Karpas-422 (cell line): ENCODE results near the gene PRM3. TPM values are rescaled to one million over a fixed set of nuclear protein-coding genes. Genes with fewer than 3 reads are reported as not detected.

Experiments used
- DNase-seq: peaks from one replicate; pipeline ENCODE4 v3.0.0-alpha.2; 2015
- H2AFZ ChIP-seq: fragments of 200-600 bp; sonication (generic); 2 replicates; pipeline ENCODE4 v1.6.1; 2014; ENCODE audit warnings: antibody characterized with exemption, low read length, mixed read lengths
- H3K27ac ChIP-seq: fragments of 200-600 bp; sonication (generic); 2 replicates; pipeline ENCODE4 v1.5.1; 2014; ENCODE audit warnings: mild to moderate bottlenecking, low read length, moderate library complexity
- H3K27me3 ChIP-seq: fragments of 200-600 bp; sonication (generic); 2 replicates; pipeline ENCODE4 v1.6.1; 2014; ENCODE audit warnings: low read length, mixed read lengths
- H3K36me3 ChIP-seq: fragments of 200-600 bp; sonication (generic); 2 replicates; pipeline ENCODE4 v1.6.1; 2014; ENCODE audit warnings: low read length, mixed read lengths; ENCODE audit not compliant: insufficient read depth
- H3K4me1 ChIP-seq: fragments of 200-600 bp; sonication (generic); 2 replicates; pipeline ENCODE4 v1.6.1; 2014; ENCODE audit warnings: mild to moderate bottlenecking, low read length, mixed read lengths
- H3K4me2 ChIP-seq: fragments of 200-600 bp; sonication (generic); 2 replicates; pipeline ENCODE4 v1.6.1; 2014; ENCODE audit warnings: low read length, low read depth, mild to moderate bottlenecking; ENCODE audit not compliant: poor library complexity, severe bottlenecking
- H3K4me3 ChIP-seq: fragments of 200-600 bp; sonication (generic); 2 replicates; pipeline ENCODE4 v1.5.1; 2014; ENCODE audit warnings: mild to moderate bottlenecking, antibody characterized with exemption, low read length, mixed read lengths
- H3K79me2 ChIP-seq: fragments of 200-600 bp; sonication (generic); 2 replicates; pipeline ENCODE4 v1.6.1; 2014; ENCODE audit warnings: mild to moderate bottlenecking, low read length, mixed read lengths
- H3K9ac ChIP-seq: fragments of 200-600 bp; sonication (generic); 2 replicates; pipeline ENCODE4 v1.6.0; 2014; ENCODE audit warnings: low read length
- H3K9me2 ChIP-seq: fragments of 200-600 bp; sonication (generic), shearing (Covaris generic); replicated peaks from 2 replicates; pipeline ENCODE4 v1.6.0; 2014; ENCODE audit warnings: mild to moderate bottlenecking, low read length, moderate library complexity; ENCODE audit not compliant: insufficient read depth
- H3K9me3 ChIP-seq: fragments of 300-700, 200-600 bp; sonication (generic); 2 replicates; pipeline ENCODE4 v1.6.1; 2014; ENCODE audit warnings: low read length, mixed read lengths
- H4K20me1 ChIP-seq: fragments of 200-600 bp; sonication (generic); 2 replicates; pipeline ENCODE4 v1.6.1; 2014; ENCODE audit warnings: mild to moderate bottlenecking, antibody characterized with exemption, low read length, low read depth; ENCODE audit not compliant: insufficient read depth
- total RNA-seq: library from RNA; depleted of rRNA; stranded (reverse); fragments of >200 nt; shearing (Covaris generic); gene quantifications from 2 replicates; pipeline ENCODE4 v1.2.3, GENCODE V29; 2014; ENCODE audit warnings: low replicate concordance

The PRM3 gene
- total RNA-seq, 1 experiment from 2014 or later: not detected

- no peaks in the 10 kb centered on the region for H3K36me3 ChIP-seq
- H3K9ac ChIP-seq: peak overlapping the region; percentile 84
- H3K9me3 ChIP-seq: no peaks in the 10 kb centered on the region
- H4K20me1 ChIP-seq: peaks cover 8% of the 10 kb centered on the region; the same call in 1 of the 2 replicates
- peak; percentile 84 for DNase-seq
- no peaks in the 10 kb centered on the region for H3K79me2 ChIP-seq
- no peaks in the 10 kb centered on the region for H3K9me2 ChIP-seq
- H3K4me1 ChIP-seq: peaks cover 61% of the 10 kb centered on the region
- H3K27ac ChIP-seq: peak overlapping the region; percentile 67; the same call in 1 of the 2 replicates
- H3K4me3 ChIP-seq: peak overlapping the region; percentile 77
- H3K4me2 ChIP-seq: peak overlapping the region; percentile 79
- no peaks in the 10 kb centered on the region for H3K27me3 ChIP-seq
- H2AFZ ChIP-seq: peak overlapping the region; percentile 88
These were observed 18.3 kb downstream of the PRM3 start for GRCh38 chr16:11254913-11255736.

GRCh38 chr16:11253995-11254912 is 19.2 kb downstream of the PRM3 start:
- H3K4me2 ChIP-seq: peak overlapping the region; percentile 79
- H2AFZ ChIP-seq: peak overlapping the region; percentile 88
- peak overlapping the region; percentile 84 for H3K9ac ChIP-seq
- H4K20me1 ChIP-seq: peaks cover 8% of the 10 kb centered on the region; the same call in 1 of the 2 replicates
- no peaks in the 10 kb centered on the region for H3K36me3 ChIP-seq
- H3K4me1 ChIP-seq: peaks cover 64% of the 10 kb centered on the region
- no peaks in the 10 kb centered on the region for H3K9me3 ChIP-seq
- peak; percentile 83 for DNase-seq
- H3K4me3 ChIP-seq: peak overlapping the region; percentile 77
- H3K27me3 ChIP-seq: no peaks in the 10 kb centered on the region
- H3K9me2 ChIP-seq: no peaks in the 10 kb centered on the region
- no peaks in the 10 kb centered on the region for H3K79me2 ChIP-seq
- peak overlapping the region; percentile 67 for H3K27ac ChIP-seq

- H3K9ac ChIP-seq: peak overlapping the region; percentile 20; the same call in 1 of the 2 replicates
- H3K27ac ChIP-seq: no peak overlapping the region
- H3K4me2 ChIP-seq: peak overlapping the region; percentile 79
These were observed 20.1 kb downstream of the PRM3 start for GRCh38 chr16:11253009-11253994.

GRCh38 chr16:11252482-11252931 is 20.9 kb downstream of the PRM3 start:
- no peak overlapping the region for H2AFZ ChIP-seq
- peaks cover 8% of the 10 kb centered on the region; the same call in 1 of the 2 replicates for H4K20me1 ChIP-seq
- no peak overlapping the region for H3K4me3 ChIP-seq
- no peaks in the 10 kb centered on the region for H3K36me3 ChIP-seq
- H3K4me1 ChIP-seq: peaks cover 75% of the 10 kb centered on the region
- peak overlapping the region; percentile 1 for H3K4me2 ChIP-seq
- H3K9me2 ChIP-seq: no peaks in the 10 kb centered on the region
- no peak overlapping the region for H3K27ac ChIP-seq
- no peaks in the 10 kb centered on the region for H3K79me2 ChIP-seq
- H3K27me3 ChIP-seq: no peaks in the 10 kb centered on the region
- no peak overlapping the region for H3K9ac ChIP-seq
- no peak for DNase-seq
- H3K9me3 ChIP-seq: no peaks in the 10 kb centered on the region

More at GRCh38 chr16:11253009-11253994, 20.1 kb downstream of the PRM3 start:
- H2AFZ ChIP-seq: no peak overlapping the region
- H4K20me1 ChIP-seq: peaks cover 8% of the 10 kb centered on the region; the same call in 1 of the 2 replicates
- no peak overlapping the region; the same call in 1 of the 2 replicates for H3K4me3 ChIP-seq
- no peaks in the 10 kb centered on the region for H3K27me3 ChIP-seq
- H3K79me2 ChIP-seq: no peaks in the 10 kb centered on the region
- H3K36me3 ChIP-seq: no peaks in the 10 kb centered on the region
- H3K9me3 ChIP-seq: no peaks in the 10 kb centered on the region
- H3K9me2 ChIP-seq: no peaks in the 10 kb centered on the region
- peaks cover 67% of the 10 kb centered on the region for H3K4me1 ChIP-seq
- peak; percentile 54 for DNase-seq

- Histone ChIP-seq H3K36me3 (no peaks in the 10 kb centered on the region), H3K9me2 (no peaks in the 10 kb centered on the region), H3K4me2 (peak overlapping the region; percentile 1), H3K79me2 (no peaks in the 10 kb centered on the region), H4K20me1 (peaks cover 8% of the 10 kb centered on the region; the same call in 1 of the 2 replicates), H3K4me3 (no peak overlapping the region), H3K9ac (no peak overlapping the region), H3K27ac (no peak overlapping the region), H2AFZ (no peak overlapping the region), H3K9me3 (no peaks in the 10 kb centered on the region), H3K27me3 (no peaks in the 10 kb centered on the region), H3K4me1 (peaks cover 69% of the 10 kb centered on the region)
- DNase-seq: peak; percentile 60
These were observed 21.6 kb downstream of the PRM3 start for GRCh38 chr16:11251525-11252481.

- Histone ChIP-seq H4K20me1 (peaks cover 8% of the 10 kb centered on the region; the same call in 1 of the 2 replicates), H2AFZ (no peak overlapping the region), H3K27ac (no peak overlapping the region), H3K27me3 (no peaks in the 10 kb centered on the region), H3K36me3 (no peaks in the 10 kb centered on the region), H3K79me2 (no peaks in the 10 kb centered on the region), H3K4me3 (no peak overlapping the region), H3K9me3 (no peaks in the 10 kb centered on the region), H3K9ac (no peak overlapping the region), H3K9me2 (no peaks in the 10 kb centered on the region), H3K4me2 (no peak overlapping the region), H3K4me1 (peaks cover 64% of the 10 kb centered on the region)
- DNase-seq: no peak
These were observed 22.5 kb downstream of the PRM3 start for GRCh38 chr16:11250786-11251524.
